IMR-90 (cell line): ENCODE results near the gene DHRS7C. TPM values are rescaled to one million over a fixed set of nuclear protein-coding genes. Genes with fewer than 3 reads are reported as not detected.

Source experiments
- ATAC-seq: fragments of 200-7000 bp; cut with Tn5 transposase; 2 replicates; pipeline ENCODE4 v1.9.1; 2020; ENCODE audit warnings: low read depth, mild to moderate bottlenecking, moderate library complexity
- BruUV-seq: library from RNA; stranded (reverse); fragments of 400-500 nt; replicated peaks from 2 replicates; lab custom pipeline; 2021; lab: Mats Ljungman, UMichigan
- CTCF ChIA-PET: fragments of 300-600 bp; formaldehyde crosslinking; extraction: SDS; loops from one replicate; lab custom pipeline; 2021; ENCODE audit warnings: antibody characterized with exemption; lab: Yijun Ruan, JAX
- POLR2A ChIA-PET: fragments of 300-600 bp; sonication (Branson Sonifier 250); formaldehyde crosslinking; loops from one replicate; lab custom pipeline; 2022; ENCODE audit warnings: antibody characterized with exemption; ENCODE audit not compliant: unreplicated experiment; lab: Charles Lee
- DNase-seq: peaks from one replicate; pipeline ENCODE4 v3.0.0; 2013
- H2AFZ ChIP-seq: replicated peaks from 2 replicates; pipeline ENCODE3; 2013; ENCODE audit warnings: low read length, mild to moderate bottlenecking; ENCODE audit not compliant: poor library complexity
- H2AK5ac ChIP-seq: 2 replicates; pipeline ENCODE4 v1.6.1; 2013; ENCODE audit warnings: low read depth, low read length, inconsistent platforms
- H2AK9ac ChIP-seq: replicated peaks from 2 replicates; pipeline ENCODE3; 2013; ENCODE audit warnings: mild to moderate bottlenecking, low read depth, low read length, moderate library complexity; ENCODE audit not compliant: poor library complexity
- H2BK120ac ChIP-seq: 2 replicates; pipeline ENCODE4 v1.6.1; 2013; ENCODE audit warnings: low read depth, low read length, inconsistent platforms
- H2BK15ac ChIP-seq: 3 replicates; pipeline ENCODE4 v1.6.1; 2013; ENCODE audit warnings: low read depth, low read length, inconsistent platforms
- H2BK20ac ChIP-seq: 2 replicates; pipeline ENCODE4 v1.6.1; 2013; ENCODE audit warnings: low read depth, mild to moderate bottlenecking, inconsistent platforms, low read length, moderate library complexity
- H2BK5ac ChIP-seq: 2 replicates; pipeline ENCODE4 v1.6.1; 2013; ENCODE audit warnings: mild to moderate bottlenecking, low read depth, low read length, inconsistent platforms; ENCODE audit not compliant: poor library complexity, severe bottlenecking
- H3K14ac ChIP-seq: replicated peaks from 2 replicates; pipeline ENCODE4 v1.6.1; 2013; ENCODE audit warnings: low read depth, low read length, inconsistent platforms
- H3K18ac ChIP-seq: 2 replicates; pipeline ENCODE4 v1.6.1; 2013; ENCODE audit warnings: low read depth, low read length, control low read depth
- H3K23ac ChIP-seq: 2 replicates; pipeline ENCODE4 v1.6.1; 2013; ENCODE audit warnings: low read depth, low read length, inconsistent platforms
- H3K27ac ChIP-seq: 2 replicates; pipeline ENCODE4 v1.5.1; 2013; ENCODE audit warnings: mild to moderate bottlenecking, control low read depth, low read length; ENCODE audit not compliant: insufficient read depth
- H3K27me3 ChIP-seq: 2 replicates; pipeline ENCODE4 v1.6.1; 2013; ENCODE audit warnings: low read length; ENCODE audit not compliant: control insufficient read depth, insufficient read depth
- H3K36me3 ChIP-seq: 2 replicates; pipeline ENCODE4 v1.6.1; 2013; ENCODE audit warnings: low read length, mixed read lengths; ENCODE audit not compliant: control insufficient read depth, insufficient read depth
- H3K4ac ChIP-seq: 2 replicates; pipeline ENCODE4 v1.6.1; 2013; ENCODE audit warnings: low read depth, low read length, inconsistent platforms
- H3K4me1 ChIP-seq: 2 replicates; pipeline ENCODE4 v1.6.1; 2013; ENCODE audit warnings: low read length, mixed read lengths; ENCODE audit not compliant: control insufficient read depth, insufficient read depth
- H3K4me2 ChIP-seq: 2 replicates; pipeline ENCODE4 v1.6.1; 2013; ENCODE audit warnings: low read depth, mild to moderate bottlenecking, control low read depth, low read length, moderate library complexity
- H3K4me3 ChIP-seq: 2 replicates; pipeline ENCODE4 v1.5.1; 2013; ENCODE audit warnings: low read depth, mild to moderate bottlenecking, control low read depth, low read length, moderate library complexity; ENCODE audit not compliant: insufficient read depth
- H3K56ac ChIP-seq: 2 replicates; pipeline ENCODE4 v1.6.1; 2013; ENCODE audit warnings: low read length, inconsistent platforms; ENCODE audit not compliant: insufficient read depth; ENCODE audit errors: extremely low read depth
- H3K79me1 ChIP-seq, 2 experiments: 2 replicates each; pipeline ENCODE4 v1.6.1; 2013; ENCODE audit warnings: low read length in 2 of 2, inconsistent platforms in 1 of 2, low read depth in 1 of 2
- H3K9ac ChIP-seq: 2 replicates; pipeline ENCODE4 v1.6.1; 2013; ENCODE audit warnings: low read depth, low read length, control low read depth
- H3K9me1 ChIP-seq: 2 replicates; pipeline ENCODE4 v1.6.1; 2013; ENCODE audit warnings: low read length, inconsistent platforms; ENCODE audit not compliant: insufficient read depth
- H3K9me3 ChIP-seq: 2 replicates; pipeline ENCODE4 v1.6.1; 2013; ENCODE audit warnings: low read length; ENCODE audit not compliant: control insufficient read depth, insufficient read depth
- H4K20me1 ChIP-seq: 2 replicates; pipeline ENCODE4 v1.6.1; 2013; ENCODE audit warnings: low read length, inconsistent platforms; ENCODE audit not compliant: insufficient read depth
- H4K5ac ChIP-seq: 2 replicates; pipeline ENCODE4 v1.6.1; 2013; ENCODE audit warnings: mild to moderate bottlenecking, low read depth, low read length, control low read depth
- H4K8ac ChIP-seq, 2 experiments: 2 replicates each; pipeline ENCODE4 v1.6.1; 2013; ENCODE audit warnings: low read depth in 2 of 2, low read length in 2 of 2, control low read depth in 1 of 2, inconsistent platforms in 1 of 2
- H4K91ac ChIP-seq: 2 replicates; pipeline ENCODE4 v1.6.1; 2013; ENCODE audit warnings: low read depth, low read length, inconsistent platforms; ENCODE audit not compliant: insufficient read depth
- BHLHE40 ChIP-seq: fragments of 150-350 bp; IDR thresholded peaks from 2 replicates; pipeline ENCODE4 v1.6.1; 2016; ENCODE audit warnings: mild to moderate bottlenecking, low read depth, low read length
- CHD1 ChIP-seq: IDR thresholded peaks from 2 replicates; pipeline ENCODE4 v1.6.1; 2012; ENCODE audit warnings: low read depth, low read length, improper control_type of control experiment
- FOS ChIP-seq: fragments of 150-350 bp; IDR thresholded peaks from 2 replicates; pipeline ENCODE4 v1.6.1; 2016; ENCODE audit warnings: low read depth, low read length
- MAFK ChIP-seq: IDR thresholded peaks from 2 replicates; pipeline ENCODE4 v1.6.1; 2012; ENCODE audit warnings: low read depth, low read length, improper control_type of control experiment
- MAZ ChIP-seq: IDR thresholded peaks from 2 replicates; pipeline ENCODE4 v1.6.1; 2012; ENCODE audit warnings: low read depth, mild to moderate bottlenecking, low read length, improper control_type of control experiment, moderate library complexity, borderline replicate concordance
- NFE2L2 ChIP-seq: fragments of 150-350 bp; IDR thresholded peaks from 2 replicates; pipeline ENCODE4 v1.6.1; 2016; ENCODE audit warnings: low read depth, mild to moderate bottlenecking, low read length
- RAD21 ChIP-seq: IDR thresholded peaks from 2 replicates; pipeline ENCODE4 v1.6.1; 2012; ENCODE audit warnings: low read length, improper control_type of control experiment
- RCOR1 ChIP-seq: IDR thresholded peaks from 2 replicates; pipeline ENCODE4 v1.6.1; 2012; ENCODE audit warnings: mild to moderate bottlenecking, low read length, improper control_type of control experiment; ENCODE audit not compliant: insufficient replicate concordance
- RFX5 ChIP-seq: IDR thresholded peaks from 2 replicates; pipeline ENCODE4 v1.8.0; 2012; ENCODE audit warnings: low read depth, mild to moderate bottlenecking, low read length, moderate library complexity
- WGBS, 2 experiments: methylation state at CpG; one replicate each; pipeline versions ENCODE4 v1.1.5 to v1.1.7; 2013; ENCODE audit warnings: missing lambda C conversion rate in 2 of 2; ENCODE audit not compliant: insufficient read length in 1 of 2; ENCODE audit errors: extremely low coverage in 2 of 2; 5-methylcytosine and 5-hydroxymethylcytosine counted together
- dilution Hi-C: fragments of 300-500 bp; cut with HindIII; formaldehyde crosslinking; loops from one replicate; pipeline ENCODE4 v1.14.3; 2018; ENCODE audit warnings: low sequenced_read_pairs; ENCODE audit not compliant: unreplicated experiment
- in situ Hi-C: fragments of 300-500 bp; cut with MboI; formaldehyde crosslinking; loops from 3 replicates; pipeline ENCODE4 v1.14.3; 2019; ENCODE audit warnings: low sequenced_read_pairs, inconsistent platforms, mixed read lengths
- intact Hi-C: fragments of 100-400 bp; cut with micrococcal nuclease; formaldehyde crosslinking; loops from 2 replicates; pipeline ENCODE4 v1.10.0; 2022
- polyA plus RNA-seq, 3 experiments: library from polyadenylated mRNA; depleted of rRNA; stranded (reverse); fragments of >200 nt; gene quantifications; 2 replicates each; pipeline ENCODE4 v1.2.3, GENCODE V29; 2012; ENCODE audit warnings: low replicate concordance in 1 of 3
- total RNA-seq: library from RNA; depleted of rRNA; stranded (reverse); fragments of >200 nt; gene quantifications from 2 replicates; pipeline ENCODE4 v1.2.3, GENCODE V29; 2012

The DHRS7C gene
- total and polyA plus RNA-seq, 2 of the 4 experiments (the other 2 are of a cell fraction): not detected

- in situ Hi-C loops: no loop called here
- CTCF ChIA-PET: interaction anchor here (0.5 kb wide), 1 partner anchor 10 kb away, joined by 4 read pairs; no protein-coding TSS in a partner anchor
- no peak overlapping the region for H2AK9ac ChIP-seq
- intact Hi-C loops: no loop called here
- DNase-seq: no peak
- no peak overlapping the region for H4K8ac ChIP-seq
- no CpG with 5 or more reads among the region's 2 CpGs for WGBS, 2 experiments
- ATAC-seq: no peak
- H2AFZ ChIP-seq: no peak overlapping the region
- no peak overlapping the region for H2BK20ac ChIP-seq
- no peak overlapping the region for H4K91ac ChIP-seq
- no peak overlapping the region for H3K23ac ChIP-seq
- H3K27ac ChIP-seq: no peak overlapping the region
- no peak overlapping the region for H3K4ac ChIP-seq
- no peak overlapping the region for H2BK15ac ChIP-seq
- no peaks in the 10 kb centered on the region for H3K9me3 ChIP-seq
- H3K14ac ChIP-seq: no peak overlapping the region
- no peak overlapping the region for H2AK5ac ChIP-seq
- no peak overlapping the region for H3K4me3 ChIP-seq
- no peak overlapping the region for H3K56ac ChIP-seq
- TF ChIP-seq CHD1: no peak
- TF ChIP-seq FOS: no peak
- TF ChIP-seq RCOR1: no peak
- TF ChIP-seq RFX5: no peak
- TF ChIP-seq BHLHE40: no peak
- TF ChIP-seq MAZ: no peak
- TF ChIP-seq MAFK: no peak
- TF ChIP-seq NFE2L2: no peak
- TF ChIP-seq RAD21: no peak
- H2BK5ac ChIP-seq: no peak overlapping the region
- no peaks in the 10 kb centered on the region for H3K27me3 ChIP-seq
- no peak overlapping the region for H3K4me2 ChIP-seq
- H4K5ac ChIP-seq: no peak overlapping the region
- dilution Hi-C loops: no loop called here
- H3K79me1 ChIP-seq: no peaks in the 10 kb centered on the region
- H3K4me1 ChIP-seq: peaks cover 3% of the 10 kb centered on the region; the same call in 1 of the 2 replicates
- no peaks in the 10 kb centered on the region for H3K9me1 ChIP-seq
- POLR2A ChIA-PET: no interaction called here
- BruUV-seq: no TSS peak
- H2BK120ac ChIP-seq: no peak overlapping the region
- H4K20me1 ChIP-seq: no peaks in the 10 kb centered on the region
- H3K36me3 ChIP-seq: no peaks in the 10 kb centered on the region
- H3K18ac ChIP-seq: no peak overlapping the region
- no peak overlapping the region for H3K9ac ChIP-seq
Measured at GRCh38 chr17:9829343-9829742, 38.0 kb upstream of the DHRS7C start.
